Ecto neural progenitor cell (in vitro differentiated cells): ENCODE measurements around the gene TMEM131.
"Not testable (repeated sequence)": the region's sequence is repeated elsewhere in the genome, so short reads cannot be mapped to it uniquely, and the experiment has no call there.

Source experiments
- DNase-seq: peaks from one replicate; pipeline ENCODE4 v3.0.0-alpha.2; 2018; ENCODE audit warnings: low spot score

TMEM131 gene

GRCh38 chr2:97911206-97911921 is 84.4 kb downstream of the TMEM131 start:
- no peak for DNase-seq

- DNase-seq: no peak
Measured at GRCh38 chr2:97910403-97911205, 85.1 kb downstream of the TMEM131 start.

- no peak for DNase-seq
Measured at GRCh38 chr2:97908208-97908676, 87.5 kb downstream of the TMEM131 start.

- no peak for DNase-seq
Measured at GRCh38 chr2:97907369-97908100, 88.2 kb downstream of the TMEM131 start.

- no peak for DNase-seq
Measured at GRCh38 chr2:97906307-97906706, 89.4 kb downstream of the TMEM131 start.

- DNase-seq: no peak
Measured at GRCh38 chr2:97905294-97905693, 90.5 kb downstream of the TMEM131 start.

- no peak for DNase-seq
Measured at GRCh38 chr2:97901862-97902261, 93.9 kb downstream of the TMEM131 start.

GRCh38 chr2:97900806-97901205 is 94.9 kb downstream of the TMEM131 start:
- no peak for DNase-seq

GRCh38 chr2:97893042-97893441 is 102.7 kb downstream of the TMEM131 start:
- DNase-seq: not testable (repeated sequence)

GRCh38 chr2:97891611-97892010 is 104.1 kb downstream of the TMEM131 start:
- DNase-seq: no peak

GRCh38 chr2:97889156-97889555 is 106.6 kb downstream of the TMEM131 start:
- no peak for DNase-seq

GRCh38 chr2:97885841-97886240 is 109.9 kb downstream of the TMEM131 start:
- DNase-seq: no peak

- DNase-seq: no peak
Measured at GRCh38 chr2:97880334-97880733, 115.4 kb downstream of the TMEM131 start.

- no peak for DNase-seq
Measured at GRCh38 chr2:97878865-97879264, 116.9 kb downstream of the TMEM131 start.

GRCh38 chr2:97878317-97878716 is 117.4 kb downstream of the TMEM131 start:
- not testable (repeated sequence) for DNase-seq

GRCh38 chr2:97871096-97871780 is 124.5 kb downstream of the TMEM131 start:
- DNase-seq: no peak

- DNase-seq: no peak
Measured at GRCh38 chr2:97870396-97870843, 125.3 kb downstream of the TMEM131 start.

GRCh38 chr2:97869722-97870346 is 125.9 kb downstream of the TMEM131 start:
- no peak for DNase-seq

GRCh38 chr2:97868986-97869721 is 126.6 kb downstream of the TMEM131 start:
- DNase-seq: no peak

- no peak for DNase-seq
Measured at GRCh38 chr2:97863829-97864228, 131.9 kb downstream of the TMEM131 start.

GRCh38 chr2:97861177-97861576 is 134.6 kb downstream of the TMEM131 start:
- DNase-seq: no peak
